ENCODE data around the gene LBHD2. TPM values are rescaled to one million over a fixed set of nuclear protein-coding genes. Genes with fewer than 3 reads are reported as not detected.

Gene LBHD2
- polyA plus RNA-seq, 1 of the 3 experiments (the other 2 are of a cell fraction) = not detected

- Histone ChIP-seq H3K27ac (ENCODE audit: low read depth in 2 of 2, low read length in 1 of 2) (no peak overlapping the region), H3F3A (replicated peaks; ENCODE audit: insufficient read depth) (no peaks in the 10 kb centered on the region), H3K4me1 (ENCODE audit: control insufficient read depth in 1 of 2, insufficient read depth in 2 of 2, low read depth in 1 of 2, low read length in 1 of 2) (peaks cover 0 to 4% of the 10 kb centered on the region in 2 experiments; a peak in 1 of 4 replicates), H3K4me3 (ENCODE audit: low read depth in 2 of 2, low read length in 1 of 2) (no peak overlapping the region), H3K27me3 (ENCODE audit: insufficient read depth) (peaks cover 12% of the 10 kb centered on the region), H3K9me3 (no peaks in the 10 kb centered on the region), H3K4me2 (no peak overlapping the region), H4K20me1 (ENCODE audit: insufficient read depth) (no peaks in the 10 kb centered on the region), H2AFZ (ENCODE audit: low read depth) (no peak overlapping the region), H3K9ac (no peak overlapping the region), H3K36me3 (replicated peaks in 1 of 2; ENCODE audit: control insufficient read depth in 1 of 2, insufficient read depth in 2 of 2, low read length in 1 of 2) (no peaks in the 10 kb centered on the region), H3K79me2 (ENCODE audit: insufficient read depth) (no peaks in the 10 kb centered on the region), H3K9me2 (no peaks in the 10 kb centered on the region)
- 49% methylated on average over 6 of the region's 13 CpGs for WGBS (ENCODE audit: low lambda C conversion rate)
- TF ChIP-seq JUND (IDR thresholded peaks at IDR 0.05) (no peak), EP300 (IDR thresholded peaks at IDR 0.05; ENCODE audit: borderline replicate concordance in 1 of 2, low read depth in 1 of 2, low read length in 1 of 2) (no peak), RCOR1 (IDR thresholded peaks at IDR 0.05; ENCODE audit: low read length) (no peak), TAF1 (IDR thresholded peaks at IDR 0.05; ENCODE audit: borderline replicate concordance, low read depth, low read length) (no peak), NFIC (IDR thresholded peaks at IDR 0.05; ENCODE audit: borderline replicate concordance) (no peak), GATA2 (CRISPR knock-in tag; IDR thresholded peaks at IDR 0.05) (no peak)
- TF ChIP-seq, protein P1, sequence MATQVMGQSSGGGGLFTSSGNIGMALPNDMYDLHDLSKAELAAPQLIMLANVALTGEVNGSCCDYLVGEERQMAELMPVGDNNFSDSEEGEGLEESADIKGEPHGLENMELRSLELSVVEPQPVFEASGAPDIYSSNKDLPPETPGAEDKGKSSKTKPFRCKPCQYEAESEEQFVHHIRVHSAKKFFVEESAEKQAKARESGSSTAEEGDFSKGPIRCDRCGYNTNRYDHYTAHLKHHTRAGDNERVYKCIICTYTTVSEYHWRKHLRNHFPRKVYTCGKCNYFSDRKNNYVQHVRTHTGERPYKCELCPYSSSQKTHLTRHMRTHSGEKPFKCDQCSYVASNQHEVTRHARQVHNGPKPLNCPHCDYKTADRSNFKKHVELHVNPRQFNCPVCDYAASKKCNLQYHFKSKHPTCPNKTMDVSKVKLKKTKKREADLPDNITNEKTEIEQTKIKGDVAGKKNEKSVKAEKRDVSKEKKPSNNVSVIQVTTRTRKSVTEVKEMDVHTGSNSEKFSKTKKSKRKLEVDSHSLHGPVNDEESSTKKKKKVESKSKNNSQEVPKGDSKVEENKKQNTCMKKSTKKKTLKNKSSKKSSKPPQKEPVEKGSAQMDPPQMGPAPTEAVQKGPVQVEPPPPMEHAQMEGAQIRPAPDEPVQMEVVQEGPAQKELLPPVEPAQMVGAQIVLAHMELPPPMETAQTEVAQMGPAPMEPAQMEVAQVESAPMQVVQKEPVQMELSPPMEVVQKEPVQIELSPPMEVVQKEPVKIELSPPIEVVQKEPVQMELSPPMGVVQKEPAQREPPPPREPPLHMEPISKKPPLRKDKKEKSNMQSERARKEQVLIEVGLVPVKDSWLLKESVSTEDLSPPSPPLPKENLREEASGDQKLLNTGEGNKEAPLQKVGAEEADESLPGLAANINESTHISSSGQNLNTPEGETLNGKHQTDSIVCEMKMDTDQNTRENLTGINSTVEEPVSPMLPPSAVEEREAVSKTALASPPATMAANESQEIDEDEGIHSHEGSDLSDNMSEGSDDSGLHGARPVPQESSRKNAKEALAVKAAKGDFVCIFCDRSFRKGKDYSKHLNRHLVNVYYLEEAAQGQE (IDR thresholded peaks at IDR 0.05; ENCODE audit: low read depth, low read length) = no peak
- TF ChIP-seq, protein P2, sequence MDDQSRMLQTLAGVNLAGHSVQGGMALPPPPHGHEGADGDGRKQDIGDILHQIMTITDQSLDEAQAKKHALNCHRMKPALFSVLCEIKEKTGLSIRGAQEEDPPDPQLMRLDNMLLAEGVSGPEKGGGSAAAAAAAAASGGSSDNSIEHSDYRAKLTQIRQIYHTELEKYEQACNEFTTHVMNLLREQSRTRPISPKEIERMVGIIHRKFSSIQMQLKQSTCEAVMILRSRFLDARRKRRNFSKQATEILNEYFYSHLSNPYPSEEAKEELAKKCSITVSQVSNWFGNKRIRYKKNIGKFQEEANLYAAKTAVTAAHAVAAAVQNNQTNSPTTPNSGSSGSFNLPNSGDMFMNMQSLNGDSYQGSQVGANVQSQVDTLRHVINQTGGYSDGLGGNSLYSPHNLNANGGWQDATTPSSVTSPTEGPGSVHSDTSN (IDR thresholded peaks at IDR 0.05) = no peak
- DNase-seq = peak; percentile 62
- POLR2A ChIA-PET = no interaction called here
- CTCF ChIA-PET = interaction anchor here (0.7 to 6.3 kb wide), 8 partner anchors 10 to 1016 kb away, joined by 3 to 69 read pairs (median 6); no protein-coding TSS in a partner anchor
These were observed 3.4 kb downstream of the LBHD2 start for GRCh38 chr14:103087343-103087835.

DNA sequence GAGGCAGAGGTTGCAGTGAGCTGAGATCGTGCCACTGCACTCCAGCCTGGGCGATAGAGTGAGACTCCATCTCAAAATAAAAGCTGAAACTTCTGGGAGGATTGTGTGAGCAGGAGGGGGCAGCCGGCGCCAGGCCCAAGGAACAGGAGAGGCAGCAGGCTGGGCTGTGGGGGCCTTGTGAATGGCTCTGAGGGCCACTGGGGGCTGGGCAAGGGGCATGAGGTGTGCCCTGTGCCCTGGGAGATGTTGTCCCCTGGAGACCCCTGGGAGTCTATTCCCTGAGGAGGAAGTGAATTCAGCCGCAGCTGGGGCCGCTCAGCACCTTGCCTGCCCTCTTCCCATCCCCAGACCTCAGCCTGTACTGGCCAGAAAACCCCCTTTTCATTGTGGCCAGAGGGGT lies 4.9 kb downstream of the LBHD2 start:
- H2AFZ ChIP-seq (ENCODE audit: low read depth) = no peak overlapping the region
- 88% methylated on average over 6 of the region's 6 CpGs for WGBS (ENCODE audit: low lambda C conversion rate)
- DNase-seq = no peak
- ChIA-PET POLR2A (no interaction called here), CTCF (interaction anchor here (0.6 to 6.3 kb wide), 6 partner anchors 10 to 306 kb away, joined by 3 to 69 read pairs (median 3); no protein-coding TSS in a partner anchor)
- H3K79me2 ChIP-seq (ENCODE audit: insufficient read depth) = no peaks in the 10 kb centered on the region
- H4K20me1 ChIP-seq (ENCODE audit: insufficient read depth) = no peaks in the 10 kb centered on the region
- no peaks in the 10 kb centered on the region for H3K9me3 ChIP-seq
- H3K9ac ChIP-seq = no peak overlapping the region
- H3K4me3 ChIP-seq (ENCODE audit: low read depth in 2 of 2, low read length in 1 of 2) = no peak overlapping the region
- no peaks in the 10 kb centered on the region for H3K36me3 ChIP-seq (replicated peaks in 1 of 2; ENCODE audit: control insufficient read depth in 1 of 2, insufficient read depth in 2 of 2, low read length in 1 of 2)
- H3K9me2 ChIP-seq = no peaks in the 10 kb centered on the region
- H3K27me3 ChIP-seq (ENCODE audit: insufficient read depth) = peaks cover 12% of the 10 kb centered on the region
- H3K4me1 ChIP-seq (ENCODE audit: control insufficient read depth in 1 of 2, insufficient read depth in 2 of 2, low read depth in 1 of 2, low read length in 1 of 2) = peaks cover 0 to 4% of the 10 kb centered on the region in 2 experiments; a peak in 1 of 4 replicates
- H3F3A ChIP-seq (replicated peaks; ENCODE audit: insufficient read depth) = no peaks in the 10 kb centered on the region
- no peak overlapping the region for H3K4me2 ChIP-seq
- no peak for TF ChIP-seq MXI1 (IDR thresholded peaks at IDR 0.05; ENCODE audit: low read depth, low read length)
- TF ChIP-seq TCF12 (IDR thresholded peaks at IDR 0.05) = no peak
- TF ChIP-seq USF1 (IDR thresholded peaks at IDR 0.05; ENCODE audit: borderline replicate concordance, low read depth) = no peak
- no peak for TF ChIP-seq GABPA (IDR thresholded peaks at IDR 0.05; ENCODE audit: low read depth)
- TF ChIP-seq RAD21 (IDR thresholded peaks at IDR 0.05; ENCODE audit: low read length) = no peak
- TF ChIP-seq, protein P3, sequence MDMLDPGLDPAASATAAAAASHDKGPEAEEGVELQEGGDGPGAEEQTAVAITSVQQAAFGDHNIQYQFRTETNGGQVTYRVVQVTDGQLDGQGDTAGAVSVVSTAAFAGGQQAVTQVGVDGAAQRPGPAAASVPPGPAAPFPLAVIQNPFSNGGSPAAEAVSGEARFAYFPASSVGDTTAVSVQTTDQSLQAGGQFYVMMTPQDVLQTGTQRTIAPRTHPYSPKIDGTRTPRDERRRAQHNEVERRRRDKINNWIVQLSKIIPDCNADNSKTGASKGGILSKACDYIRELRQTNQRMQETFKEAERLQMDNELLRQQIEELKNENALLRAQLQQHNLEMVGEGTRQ (IDR thresholded peaks at IDR 0.05; ENCODE audit: borderline replicate concordance, low read depth, low read length) = no peak
- no peak for TF ChIP-seq MEF2A (IDR thresholded peaks at IDR 0.05; ENCODE audit: borderline replicate concordance, low read depth)
- no peak for TF ChIP-seq RCOR1 (IDR thresholded peaks at IDR 0.05; ENCODE audit: low read length)
- no peak for TF ChIP-seq FOSL2 (IDR thresholded peaks at IDR 0.05; ENCODE audit: borderline replicate concordance, low read depth)
- H3K27ac ChIP-seq (ENCODE audit: low read depth in 2 of 2, low read length in 1 of 2) = no peak overlapping the region
